ENCODE results near the gene FN1.

The FN1 gene

DNA sequence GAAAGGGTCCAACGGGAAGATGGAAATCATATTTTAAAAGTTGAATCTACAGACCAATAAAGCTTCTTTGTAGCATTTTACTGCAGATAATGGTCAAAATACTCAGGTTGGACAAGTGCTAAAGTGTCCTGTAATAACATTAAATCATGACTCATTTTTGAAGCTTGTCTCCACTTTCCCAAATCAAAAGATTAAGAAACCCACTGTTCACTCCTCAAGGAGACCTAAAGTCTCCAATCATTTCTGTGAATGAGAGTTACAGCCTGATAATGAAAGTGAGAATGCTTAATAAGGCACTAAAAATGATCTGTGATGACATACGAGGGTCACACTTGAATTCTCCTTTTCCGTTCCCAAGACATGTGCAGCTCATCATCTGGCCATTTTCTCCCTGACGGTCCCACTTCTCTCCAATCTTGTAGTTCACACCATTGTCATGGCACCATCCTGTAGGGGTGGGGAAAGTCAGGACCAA lies 70.6 kb downstream of the FN1 start:
- TF ChIP-seq, protein P1, sequence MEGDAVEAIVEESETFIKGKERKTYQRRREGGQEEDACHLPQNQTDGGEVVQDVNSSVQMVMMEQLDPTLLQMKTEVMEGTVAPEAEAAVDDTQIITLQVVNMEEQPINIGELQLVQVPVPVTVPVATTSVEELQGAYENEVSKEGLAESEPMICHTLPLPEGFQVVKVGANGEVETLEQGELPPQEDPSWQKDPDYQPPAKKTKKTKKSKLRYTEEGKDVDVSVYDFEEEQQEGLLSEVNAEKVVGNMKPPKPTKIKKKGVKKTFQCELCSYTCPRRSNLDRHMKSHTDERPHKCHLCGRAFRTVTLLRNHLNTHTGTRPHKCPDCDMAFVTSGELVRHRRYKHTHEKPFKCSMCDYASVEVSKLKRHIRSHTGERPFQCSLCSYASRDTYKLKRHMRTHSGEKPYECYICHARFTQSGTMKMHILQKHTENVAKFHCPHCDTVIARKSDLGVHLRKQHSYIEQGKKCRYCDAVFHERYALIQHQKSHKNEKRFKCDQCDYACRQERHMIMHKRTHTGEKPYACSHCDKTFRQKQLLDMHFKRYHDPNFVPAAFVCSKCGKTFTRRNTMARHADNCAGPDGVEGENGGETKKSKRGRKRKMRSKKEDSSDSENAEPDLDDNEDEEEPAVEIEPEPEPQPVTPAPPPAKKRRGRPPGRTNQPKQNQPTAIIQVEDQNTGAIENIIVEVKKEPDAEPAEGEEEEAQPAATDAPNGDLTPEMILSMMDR (conservative IDR thresholded peaks at IDR 0.05), result no peak
- no peak for TF ChIP-seq ZFX (IDR thresholded peaks at IDR 0.05)
- no peak overlapping the region for H3K27ac ChIP-seq

- no peak overlapping the region for H3K27ac ChIP-seq
- TF ChIP-seq, protein P1 (conservative IDR thresholded peaks at IDR 0.05), result no peak
- no peak for TF ChIP-seq ZFX (IDR thresholded peaks at IDR 0.05)
Observed at GRCh38 chr2:215364157-215365155, 71.4 kb downstream of the FN1 start.

DNA sequence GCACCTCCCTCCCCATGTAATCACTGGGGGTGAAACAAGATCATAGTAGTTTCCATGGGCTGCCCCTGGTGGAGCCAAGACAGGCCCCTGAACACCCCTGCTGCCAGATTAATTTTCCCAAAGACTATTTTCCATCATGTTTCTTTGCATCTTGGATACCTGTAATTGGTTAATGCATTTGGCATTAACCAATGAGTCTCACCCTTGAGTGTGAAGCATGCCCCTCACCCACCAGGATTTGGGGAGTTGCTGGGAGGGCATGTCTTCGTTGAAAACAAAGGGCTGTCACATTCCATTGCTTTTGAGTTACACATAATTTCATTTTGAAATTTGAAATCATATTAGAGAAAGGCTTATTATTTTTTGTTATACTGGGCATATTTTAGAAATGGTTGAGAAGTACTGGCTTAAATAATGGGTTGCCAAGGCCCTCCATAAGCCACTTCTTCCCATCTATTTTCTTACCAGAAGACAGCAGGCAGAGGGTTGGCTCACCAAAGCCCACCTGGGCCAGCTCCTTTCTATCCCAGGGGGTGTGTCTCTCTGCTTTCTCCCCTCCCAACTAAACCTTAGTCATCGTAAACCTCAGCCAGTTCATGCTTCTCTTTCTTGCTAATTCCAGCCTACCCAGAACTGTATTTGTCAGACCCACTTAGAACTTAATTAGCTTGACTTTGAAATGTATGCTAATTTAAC lies 72.3 kb downstream of the FN1 start:
- TF ChIP-seq ZFX (IDR thresholded peaks at IDR 0.05), result no peak
- TF ChIP-seq, protein P1 (conservative IDR thresholded peaks at IDR 0.05), result no peak
- no peak overlapping the region for H3K27ac ChIP-seq

DNA sequence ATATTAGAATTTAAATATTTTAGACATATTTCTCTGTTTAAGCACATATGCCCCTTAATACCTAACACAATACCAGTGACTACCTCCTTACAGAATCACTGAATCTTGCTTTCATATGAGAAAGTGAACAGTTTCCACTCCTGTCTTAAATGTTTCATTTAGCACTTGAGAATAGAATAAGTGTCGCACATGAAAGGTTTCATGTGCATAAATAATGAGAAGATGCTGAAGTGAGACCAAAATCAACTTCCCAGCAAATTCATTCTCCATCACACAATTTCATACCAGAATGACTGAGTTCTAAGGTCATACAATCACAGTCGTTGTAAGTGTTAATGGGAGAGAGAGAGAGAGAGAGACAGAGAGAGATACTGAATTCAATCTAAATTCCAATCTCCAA lies 72.8 kb downstream of the FN1 start:
- TF ChIP-seq ZFX (IDR thresholded peaks at IDR 0.05), result no peak
- TF ChIP-seq, protein P1 (conservative IDR thresholded peaks at IDR 0.05), result no peak

DNA sequence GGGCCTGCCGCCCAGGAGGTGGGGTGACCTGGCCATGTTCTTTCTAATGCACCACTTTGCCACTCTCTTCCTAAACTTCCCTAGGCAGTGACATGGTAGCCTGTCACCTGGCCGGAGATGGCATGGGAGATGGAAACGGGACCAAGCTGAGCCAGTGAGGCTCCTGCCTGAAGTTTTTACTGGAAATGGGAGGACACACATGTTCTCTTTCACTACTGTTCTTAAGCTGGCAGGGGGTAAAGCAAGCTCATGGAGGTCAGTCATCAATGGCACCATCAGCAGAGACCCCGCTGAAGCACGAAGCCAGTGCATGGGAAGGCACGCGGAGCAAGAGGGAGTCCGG lies 73.3 kb downstream of the FN1 start:
- no peak for TF ChIP-seq ZFX (IDR thresholded peaks at IDR 0.05)
- TF ChIP-seq, protein P1 (conservative IDR thresholded peaks at IDR 0.05), result no peak
- H3K27ac ChIP-seq, result peak overlapping the region; percentile 41

More for the DNA sequence above, 72.8 kb downstream of the FN1 start:
- H3K27ac ChIP-seq, result no peak overlapping the region; the same call in 1 of the 2 replicates

GRCh38 chr2:215361876-215362561 lies 73.8 kb downstream of the FN1 start:
- no peak for TF ChIP-seq ZFX (IDR thresholded peaks at IDR 0.05)
- TF ChIP-seq, protein P1 (conservative IDR thresholded peaks at IDR 0.05), result no peak
- peak overlapping the region; percentile 41 for H3K27ac ChIP-seq

Measured in C4-2B (cell line).